ENCODE data around the gene LHX5.

LHX5 gene

GRCh38 chr12:113418213-113418879 lies 53.3 kb downstream of the LHX5 start:
- DNase-seq: no peak

GRCh38 chr12:113416091-113416754 lies 55.4 kb downstream of the LHX5 start:
- no peak for DNase-seq

GRCh38 chr12:113414519-113415038 lies 57.1 kb downstream of the LHX5 start:
- no peak for DNase-seq

- DNase-seq: no peak
Measured at GRCh38 chr12:113413488-113413939, 58.2 kb downstream of the LHX5 start.

All from hypothalamus (tissue), 51 donors.